Parathyroid adenoma (tissue), 2 donors: ENCODE measurements around the gene DHFR2.

Source experiments
- H2AFZ ChIP-seq: fragments of 300-600 bp; sonication (generic); one replicate; pipeline ENCODE4 v1.7.0; 2017; ENCODE audit warnings: antibody characterized with exemption, mild to moderate bottlenecking
- H3K27ac ChIP-seq: fragments of 300-600 bp; sonication (generic); one replicate; pipeline ENCODE4 v1.7.0; 2017
- H3K27me3 ChIP-seq: fragments of 300-600 bp; sonication (generic); one replicate; pipeline ENCODE4 v1.7.0; 2017; ENCODE audit warnings: low read length; ENCODE audit not compliant: control insufficient read depth, insufficient read depth
- H3K36me3 ChIP-seq: fragments of 300-600 bp; sonication (generic); one replicate; pipeline ENCODE4 v1.7.0; 2017; ENCODE audit warnings: low read length; ENCODE audit not compliant: control insufficient read depth, insufficient read depth
- H3K4me1 ChIP-seq: fragments of 300-600 bp; sonication (generic); one replicate; pipeline ENCODE4 v1.7.0; 2017; ENCODE audit warnings: control low read depth
- H3K4me2 ChIP-seq: fragments of 300-600 bp; sonication (generic); one replicate; pipeline ENCODE4 v1.7.0; 2017; ENCODE audit warnings: low read length
- H3K4me3 ChIP-seq: fragments of 300-600 bp; sonication (generic); one replicate; pipeline ENCODE4 v1.7.0; 2017; ENCODE audit warnings: low read depth, low read length
- H3K79me2 ChIP-seq: fragments of 300-600 bp; sonication (generic); one replicate; pipeline ENCODE4 v1.7.0; 2017; ENCODE audit warnings: control low read depth
- H3K9ac ChIP-seq: fragments of 300-600 bp; sonication (generic); one replicate; pipeline ENCODE4 v1.7.0; 2017; ENCODE audit warnings: mild to moderate bottlenecking
- H3K9me3 ChIP-seq: fragments of 300-600 bp; sonication (generic); one replicate; pipeline ENCODE4 v1.7.0; 2017; ENCODE audit warnings: low read length; ENCODE audit not compliant: control insufficient read depth
- CTCF ChIP-seq: fragments of 300-600 bp; sonication (generic); IDR thresholded peaks from one replicate; pipeline ENCODE4 v1.7.0; 2017; ENCODE audit warnings: antibody characterized with exemption, mild to moderate bottlenecking
- donor health status: primary hyperparathyroidism.

The DHFR2 gene

GRCh38 chr3:94043285-94043684 lies 19.4 kb downstream of the DHFR2 start:
- H3K4me2 ChIP-seq, result no peak overlapping the region
- TF ChIP-seq CTCF, result no peak
- no peak overlapping the region for H3K4me3 ChIP-seq
- no peak overlapping the region for H3K9ac ChIP-seq
- H3K9me3 ChIP-seq, result no peaks in the 10 kb centered on the region
- no peak overlapping the region for H2AFZ ChIP-seq
- no peaks in the 10 kb centered on the region for H3K27me3 ChIP-seq
- H3K79me2 ChIP-seq, result no peaks in the 10 kb centered on the region
- H3K36me3 ChIP-seq, result no peaks in the 10 kb centered on the region
- no peaks in the 10 kb centered on the region for H3K4me1 ChIP-seq
- H3K27ac ChIP-seq, result no peak overlapping the region

- no peak overlapping the region for H3K9ac ChIP-seq
- H3K27me3 ChIP-seq, result no peaks in the 10 kb centered on the region
- no peaks in the 10 kb centered on the region for H3K4me1 ChIP-seq
- no peak overlapping the region for H2AFZ ChIP-seq
- no peaks in the 10 kb centered on the region for H3K9me3 ChIP-seq
- H3K36me3 ChIP-seq, result no peaks in the 10 kb centered on the region
- no peaks in the 10 kb centered on the region for H3K79me2 ChIP-seq
- H3K27ac ChIP-seq, result no peak overlapping the region
- no peak overlapping the region for H3K4me3 ChIP-seq
- H3K4me2 ChIP-seq, result no peak overlapping the region
- TF ChIP-seq CTCF, result peak; percentile 44
Measured at GRCh38 chr3:94036909-94037507, 25.7 kb downstream of the DHFR2 start.

GRCh38 chr3:94028093-94028837 lies 34.5 kb downstream of the DHFR2 start, which contains the start of gene STX19:
STX19 (minus strand) TSS chr3:94028597; CDS start chr3:94015269, 13,328 bp downstream.
- TF ChIP-seq CTCF, result no peak
- Histone ChIP-seq H3K4me3 (peak within 1 kb of the TSS; percentile 52), H3K27ac (no peak within 1 kb of the TSS), H3K36me3 (no peaks in the 10 kb centered on the region), H3K4me1 (no peaks in the 10 kb centered on the region), H3K27me3 (no peaks in the 10 kb centered on the region), H3K4me2 (peak within 1 kb of the TSS; percentile 67), H3K9ac (no peak within 1 kb of the TSS), H2AFZ (peak within 1 kb of the TSS; percentile 19), H3K79me2 (no peaks in the 10 kb centered on the region), H3K9me3 (no peaks in the 10 kb centered on the region)

GRCh38 chr3:94026623-94027022 lies 36.1 kb downstream of the DHFR2 start:
- Histone ChIP-seq H3K4me2 (no peak overlapping the region), H2AFZ (no peak overlapping the region), H3K27ac (no peak overlapping the region), H3K4me1 (no peaks in the 10 kb centered on the region), H3K9ac (no peak overlapping the region), H3K36me3 (no peaks in the 10 kb centered on the region), H3K79me2 (no peaks in the 10 kb centered on the region), H3K4me3 (no peak overlapping the region), H3K27me3 (no peaks in the 10 kb centered on the region), H3K9me3 (no peaks in the 10 kb centered on the region)
- TF ChIP-seq CTCF, result no peak
